GM23338 (cell line): ENCODE measurements around the gene MOCS3. TPM values are rescaled to one million over a fixed set of nuclear protein-coding genes. Genes with fewer than 3 reads are reported as not detected.

Experiments
- ATAC-seq: fragments of 200-7000 bp; cut with Tn5 transposase; 3 replicates; pipeline ENCODE4 v1.9.1; 2020
- DNase-seq: peaks from one replicate; pipeline ENCODE4 v3.0.0-alpha.2; 2015; ENCODE audit warnings: low spot score
- H2AFZ ChIP-seq: fragments of 200-600 bp; sonication (generic); 2 replicates; pipeline ENCODE4 v1.8.0; 2016; ENCODE audit warnings: antibody characterized with exemption, mild to moderate bottlenecking, moderate library complexity
- H3F3A ChIP-seq: fragments of 200-600 bp; sonication (generic); replicated peaks from 2 replicates; pipeline ENCODE4 v1.8.0; 2017; ENCODE audit warnings: antibody characterized with exemption, mixed run types, low read depth
- H3K27ac ChIP-seq: fragments of 200-600 bp; sonication (generic); 2 replicates; pipeline ENCODE4 v1.6.1; 2016; ENCODE audit warnings: low read depth
- H3K27me3 ChIP-seq: fragments of 200-600 bp; sonication (generic); 2 replicates; pipeline ENCODE4 v1.8.0; 2016; ENCODE audit warnings: mild to moderate bottlenecking, mixed run types, moderate library complexity; ENCODE audit not compliant: insufficient read depth
- H3K36me3 ChIP-seq: fragments of 200-600 bp; sonication (generic); 2 replicates; pipeline ENCODE4 v1.8.0; 2016; ENCODE audit warnings: mild to moderate bottlenecking; ENCODE audit not compliant: insufficient read depth
- H3K4me1 ChIP-seq: fragments of 200-600 bp; sonication (generic); 2 replicates; pipeline ENCODE4 v1.8.0; 2016; ENCODE audit warnings: mild to moderate bottlenecking, moderate library complexity; ENCODE audit not compliant: insufficient read depth
- H3K4me2 ChIP-seq: fragments of 200-600 bp; sonication (generic); 2 replicates; pipeline ENCODE4 v1.7.1; 2017; ENCODE audit warnings: mixed run types
- H3K4me3 ChIP-seq: fragments of 200-600 bp; sonication (generic); 2 replicates; pipeline ENCODE4 v1.6.1; 2016; ENCODE audit warnings: mixed run types
- H3K79me2 ChIP-seq: fragments of 200-600 bp; sonication (generic); replicated peaks from 2 replicates; pipeline ENCODE4 v1.8.0; 2017; ENCODE audit warnings: mild to moderate bottlenecking; ENCODE audit not compliant: insufficient read depth
- H3K9me2 ChIP-seq: fragments of 200-600 bp; sonication (generic); 2 replicates; pipeline ENCODE4 v1.8.0; 2017; ENCODE audit not compliant: insufficient read depth
- H4K20me1 ChIP-seq: fragments of 200-600 bp; sonication (generic); replicated peaks from 2 replicates; pipeline ENCODE4 v1.8.0; 2017; ENCODE audit warnings: mild to moderate bottlenecking; ENCODE audit not compliant: insufficient read depth
- H3K27ac Mint-ChIP-seq: 2 replicates; pipeline ENCODE4 v1.8.0; 2020; ENCODE audit warnings: inconsistent platforms, mild to moderate bottlenecking, moderate library complexity, mixed read lengths
- H3K27me3 Mint-ChIP-seq: 3 replicates; pipeline ENCODE4 v1.8.0; 2022; ENCODE audit warnings: low read depth, mild to moderate bottlenecking, moderate library complexity, mixed read lengths, inconsistent platforms; ENCODE audit not compliant: insufficient read depth, poor library complexity
- H3K36me3 Mint-ChIP-seq: 3 replicates; pipeline ENCODE4 v1.8.0; 2021; ENCODE audit warnings: low read depth, mild to moderate bottlenecking, inconsistent platforms, moderate library complexity, mixed read lengths
- H3K4me1 Mint-ChIP-seq: 3 replicates; pipeline ENCODE4 v1.8.0; 2020; ENCODE audit warnings: mild to moderate bottlenecking, inconsistent platforms, mixed read lengths
- H3K4me3 Mint-ChIP-seq: 3 replicates; pipeline ENCODE4 v1.8.0; 2021; ENCODE audit warnings: moderate library complexity, mild to moderate bottlenecking, inconsistent platforms, mixed read lengths
- H3K9me3 Mint-ChIP-seq: 3 replicates; pipeline ENCODE4 v1.8.0; 2020; ENCODE audit warnings: moderate library complexity, mild to moderate bottlenecking, inconsistent platforms, mixed read lengths
- CREB1 ChIP-seq: fragments of 250-450 bp; sonication (Bioruptor Pico); IDR thresholded peaks from 2 replicates; pipeline ENCODE4 v1.5.0; 2020; ENCODE audit warnings: low read depth, mild to moderate bottlenecking, moderate library complexity
- CTCF ChIP-seq, 2 experiments: fragments of 200-600 bp in 1 of 2; sonication (generic) in 1 of 2; conservative IDR thresholded peaks; 2 replicates each; pipeline versions ENCODE4 v1.5.1 to v1.6.1; 2016 to 2017; ENCODE audit warnings: antibody characterized with exemption in 2 of 2, low read depth in 2 of 2, mild to moderate bottlenecking in 2 of 2, moderate library complexity in 1 of 2
- EZH2 ChIP-seq: fragments of 200-600 bp; sonication (generic); IDR thresholded peaks from one replicate; pipeline ENCODE4 v1.8.0; 2017; ENCODE audit warnings: antibody characterized with exemption, mild to moderate bottlenecking, low read depth; ENCODE audit not compliant: unreplicated experiment
- EZH2phosphoT487 ChIP-seq: fragments of 200-600 bp; sonication (generic); IDR thresholded peaks from one replicate; pipeline ENCODE4 v1.8.1; 2018; ENCODE audit warnings: antibody characterized with exemption; ENCODE audit not compliant: unreplicated experiment
- JUNB ChIP-seq: IDR thresholded peaks from one replicate; pipeline ENCODE4 v1.6.1; 2016; ENCODE audit warnings: antibody characterized with exemption; ENCODE audit not compliant: unreplicated experiment
- NANOG ChIP-seq: IDR thresholded peaks from 2 replicates; pipeline ENCODE4 v1.6.1; 2016; ENCODE audit warnings: antibody characterized with exemption, borderline replicate concordance
- POLR2AphosphoS5 ChIP-seq: IDR thresholded peaks from 2 replicates; pipeline ENCODE4 v1.6.1; 2016; ENCODE audit warnings: antibody characterized with exemption, low read depth
- STAT1 ChIP-seq: IDR thresholded peaks from one replicate; pipeline ENCODE4 v1.6.1; 2016; ENCODE audit warnings: antibody characterized with exemption; ENCODE audit not compliant: unreplicated experiment
- ZNF114 ChIP-seq: fragments of 250-450 bp; sonication (Bioruptor Pico); IDR thresholded peaks from 2 replicates; pipeline ENCODE4 v1.5.0; 2020; ENCODE audit warnings: mild to moderate bottlenecking, moderate library complexity
- ZNF331 ChIP-seq: fragments of 250-450 bp; sonication (Bioruptor Pico); IDR thresholded peaks from 2 replicates; pipeline ENCODE4 v1.5.0; 2020; ENCODE audit warnings: low read depth, mild to moderate bottlenecking, moderate library complexity
- polyA plus RNA-seq: library from polyadenylated mRNA; unstranded; fragments of >200 nt; fragmentation: Nextera tagmentation; extraction: Ambion mirVana; gene quantifications from 2 replicates; pipeline ENCODE4 v1.2.1, GENCODE V29; 2016
- total RNA-seq: library from RNA; depleted of rRNA; stranded (reverse); fragments of >200 nt; shearing (Covaris generic); gene quantifications from 2 replicates; pipeline ENCODE4 v1.2.3, GENCODE V29; 2014
- TF ChIP-seq, protein P1 (sequence below): fragments of 250-450 bp; sonication (Bioruptor Pico); IDR thresholded peaks from 2 replicates; pipeline ENCODE4 v1.5.0; 2020; ENCODE audit warnings: mild to moderate bottlenecking, moderate library complexity
- TF ChIP-seq, protein P2 (sequence below): IDR thresholded peaks from one replicate; pipeline ENCODE4 v1.6.1; 2018; ENCODE audit warnings: antibody characterized with exemption; ENCODE audit not compliant: unreplicated experiment
- TF ChIP-seq, protein P3 (sequence below): IDR thresholded peaks from 2 replicates; pipeline ENCODE4 v1.6.1; 2016; ENCODE audit warnings: antibody characterized with exemption

MOCS3 gene
- total and polyA plus RNA-seq, 2 experiments from 2014 or later: 2.2 to 9.1 TPM

DNA sequence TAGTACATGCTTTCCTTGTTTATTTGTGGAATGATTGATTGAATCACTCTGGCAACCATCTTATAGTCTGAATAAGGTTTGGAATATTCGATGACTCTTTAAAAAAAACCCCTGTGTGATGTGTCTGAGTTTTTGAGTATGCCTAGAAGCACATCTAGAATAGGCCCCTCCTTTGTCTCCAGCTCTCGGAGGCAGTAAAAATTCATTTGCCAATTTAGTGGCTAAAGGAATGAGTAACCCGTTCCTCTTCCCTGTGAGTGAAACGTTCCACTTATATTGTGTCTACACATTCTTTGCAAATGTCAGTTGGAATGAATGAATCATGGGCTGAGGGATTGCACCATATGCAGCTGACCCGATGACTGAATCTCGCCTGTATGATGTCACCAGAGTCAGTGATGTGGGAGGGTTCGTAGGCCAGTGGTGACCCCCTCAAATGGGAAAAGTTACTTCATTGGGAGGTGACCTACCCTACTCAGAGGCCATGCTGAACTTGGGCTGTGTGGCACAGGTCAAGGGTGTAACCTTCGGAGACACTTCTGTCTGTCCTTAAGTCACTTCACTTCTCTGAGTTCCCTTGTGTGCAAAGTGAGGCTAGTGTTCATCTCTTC lies 21.6 kb downstream of the MOCS3 start:
- H3K27me3 ChIP-seq: no peaks in the 10 kb centered on the region
- H3K4me2 ChIP-seq: no peak overlapping the region
- Mint-ChIP-seq H3K9me3 (no peaks in the 10 kb centered on the region), H3K27me3 (peaks cover 3% of the 10 kb centered on the region), H3K4me1 (peaks cover 4% of the 10 kb centered on the region; the same call in 1 of the 3 replicates), H3K27ac (no peak overlapping the region), H3K4me3 (no peak overlapping the region), H3K36me3 (no peaks in the 10 kb centered on the region)
- ATAC-seq: no peak
- no peak for TF ChIP-seq JUNB
- TF ChIP-seq, protein P1, sequence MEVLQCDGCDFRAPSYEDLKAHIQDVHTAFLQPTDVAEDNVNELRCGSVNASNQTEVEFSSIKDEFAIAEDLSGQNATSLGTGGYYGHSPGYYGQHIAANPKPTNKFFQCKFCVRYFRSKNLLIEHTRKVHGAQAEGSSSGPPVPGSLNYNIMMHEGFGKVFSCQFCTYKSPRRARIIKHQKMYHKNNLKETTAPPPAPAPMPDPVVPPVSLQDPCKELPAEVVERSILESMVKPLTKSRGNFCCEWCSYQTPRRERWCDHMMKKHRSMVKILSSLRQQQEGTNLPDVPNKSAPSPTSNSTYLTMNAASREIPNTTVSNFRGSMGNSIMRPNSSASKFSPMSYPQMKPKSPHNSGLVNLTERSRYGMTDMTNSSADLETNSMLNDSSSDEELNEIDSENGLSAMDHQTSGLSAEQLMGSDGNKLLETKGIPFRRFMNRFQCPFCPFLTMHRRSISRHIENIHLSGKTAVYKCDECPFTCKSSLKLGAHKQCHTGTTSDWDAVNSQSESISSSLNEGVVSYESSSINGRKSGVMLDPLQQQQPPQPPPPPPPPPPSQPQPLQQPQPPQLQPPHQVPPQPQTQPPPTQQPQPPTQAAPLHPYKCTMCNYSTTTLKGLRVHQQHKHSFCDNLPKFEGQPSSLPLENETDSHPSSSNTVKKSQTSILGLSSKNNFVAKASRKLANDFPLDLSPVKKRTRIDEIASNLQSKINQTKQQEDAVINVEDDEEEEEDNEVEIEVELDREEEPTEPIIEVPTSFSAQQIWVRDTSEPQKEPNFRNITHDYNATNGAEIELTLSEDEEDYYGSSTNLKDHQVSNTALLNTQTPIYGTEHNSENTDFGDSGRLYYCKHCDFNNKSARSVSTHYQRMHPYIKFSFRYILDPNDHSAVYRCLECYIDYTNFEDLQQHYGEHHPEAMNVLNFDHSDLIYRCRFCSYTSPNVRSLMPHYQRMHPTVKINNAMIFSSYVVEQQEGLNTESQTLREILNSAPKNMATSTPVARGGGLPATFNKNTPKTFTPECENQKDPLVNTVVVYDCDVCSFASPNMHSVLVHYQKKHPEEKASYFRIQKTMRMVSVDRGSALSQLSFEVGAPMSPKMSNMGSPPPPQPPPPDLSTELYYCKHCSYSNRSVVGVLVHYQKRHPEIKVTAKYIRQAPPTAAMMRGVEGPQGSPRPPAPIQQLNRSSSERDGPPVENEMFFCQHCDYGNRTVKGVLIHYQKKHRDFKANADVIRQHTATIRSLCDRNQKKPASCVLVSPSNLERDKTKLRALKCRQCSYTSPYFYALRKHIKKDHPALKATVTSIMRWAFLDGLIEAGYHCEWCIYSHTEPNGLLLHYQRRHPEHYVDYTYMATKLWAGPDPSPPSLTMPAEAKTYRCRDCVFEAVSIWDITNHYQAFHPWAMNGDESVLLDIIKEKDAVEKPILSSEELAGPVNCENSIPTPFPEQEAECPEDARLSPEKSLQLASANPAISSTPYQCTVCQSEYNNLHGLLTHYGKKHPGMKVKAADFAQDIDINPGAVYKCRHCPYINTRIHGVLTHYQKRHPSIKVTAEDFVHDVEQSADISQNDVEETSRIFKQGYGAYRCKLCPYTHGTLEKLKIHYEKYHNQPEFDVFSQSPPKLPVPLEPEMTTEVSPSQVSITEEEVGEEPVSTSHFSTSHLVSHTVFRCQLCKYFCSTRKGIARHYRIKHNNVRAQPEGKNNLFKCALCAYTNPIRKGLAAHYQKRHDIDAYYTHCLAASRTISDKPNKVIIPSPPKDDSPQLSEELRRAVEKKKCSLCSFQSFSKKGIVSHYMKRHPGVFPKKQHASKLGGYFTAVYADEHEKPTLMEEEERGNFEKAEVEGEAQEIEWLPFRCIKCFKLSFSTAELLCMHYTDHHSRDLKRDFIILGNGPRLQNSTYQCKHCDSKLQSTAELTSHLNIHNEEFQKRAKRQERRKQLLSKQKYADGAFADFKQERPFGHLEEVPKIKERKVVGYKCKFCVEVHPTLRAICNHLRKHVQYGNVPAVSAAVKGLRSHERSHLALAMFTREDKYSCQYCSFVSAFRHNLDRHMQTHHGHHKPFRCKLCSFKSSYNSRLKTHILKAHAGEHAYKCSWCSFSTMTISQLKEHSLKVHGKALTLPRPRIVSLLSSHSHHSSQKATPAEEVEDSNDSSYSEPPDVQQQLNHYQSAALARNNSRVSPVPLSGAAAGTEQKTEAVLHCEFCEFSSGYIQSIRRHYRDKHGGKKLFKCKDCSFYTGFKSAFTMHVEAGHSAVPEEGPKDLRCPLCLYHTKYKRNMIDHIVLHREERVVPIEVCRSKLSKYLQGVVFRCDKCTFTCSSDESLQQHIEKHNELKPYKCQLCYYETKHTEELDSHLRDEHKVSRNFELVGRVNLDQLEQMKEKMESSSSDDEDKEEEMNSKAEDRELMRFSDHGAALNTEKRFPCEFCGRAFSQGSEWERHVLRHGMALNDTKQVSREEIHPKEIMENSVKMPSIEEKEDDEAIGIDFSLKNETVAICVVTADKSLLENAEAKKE: no peak
- no peak for TF ChIP-seq EZH2
- no peak for TF ChIP-seq ZNF331 (CRISPR knock-in tag)
- TF ChIP-seq, protein P2, sequence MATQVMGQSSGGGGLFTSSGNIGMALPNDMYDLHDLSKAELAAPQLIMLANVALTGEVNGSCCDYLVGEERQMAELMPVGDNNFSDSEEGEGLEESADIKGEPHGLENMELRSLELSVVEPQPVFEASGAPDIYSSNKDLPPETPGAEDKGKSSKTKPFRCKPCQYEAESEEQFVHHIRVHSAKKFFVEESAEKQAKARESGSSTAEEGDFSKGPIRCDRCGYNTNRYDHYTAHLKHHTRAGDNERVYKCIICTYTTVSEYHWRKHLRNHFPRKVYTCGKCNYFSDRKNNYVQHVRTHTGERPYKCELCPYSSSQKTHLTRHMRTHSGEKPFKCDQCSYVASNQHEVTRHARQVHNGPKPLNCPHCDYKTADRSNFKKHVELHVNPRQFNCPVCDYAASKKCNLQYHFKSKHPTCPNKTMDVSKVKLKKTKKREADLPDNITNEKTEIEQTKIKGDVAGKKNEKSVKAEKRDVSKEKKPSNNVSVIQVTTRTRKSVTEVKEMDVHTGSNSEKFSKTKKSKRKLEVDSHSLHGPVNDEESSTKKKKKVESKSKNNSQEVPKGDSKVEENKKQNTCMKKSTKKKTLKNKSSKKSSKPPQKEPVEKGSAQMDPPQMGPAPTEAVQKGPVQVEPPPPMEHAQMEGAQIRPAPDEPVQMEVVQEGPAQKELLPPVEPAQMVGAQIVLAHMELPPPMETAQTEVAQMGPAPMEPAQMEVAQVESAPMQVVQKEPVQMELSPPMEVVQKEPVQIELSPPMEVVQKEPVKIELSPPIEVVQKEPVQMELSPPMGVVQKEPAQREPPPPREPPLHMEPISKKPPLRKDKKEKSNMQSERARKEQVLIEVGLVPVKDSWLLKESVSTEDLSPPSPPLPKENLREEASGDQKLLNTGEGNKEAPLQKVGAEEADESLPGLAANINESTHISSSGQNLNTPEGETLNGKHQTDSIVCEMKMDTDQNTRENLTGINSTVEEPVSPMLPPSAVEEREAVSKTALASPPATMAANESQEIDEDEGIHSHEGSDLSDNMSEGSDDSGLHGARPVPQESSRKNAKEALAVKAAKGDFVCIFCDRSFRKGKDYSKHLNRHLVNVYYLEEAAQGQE: no peak
- TF ChIP-seq, protein P3, sequence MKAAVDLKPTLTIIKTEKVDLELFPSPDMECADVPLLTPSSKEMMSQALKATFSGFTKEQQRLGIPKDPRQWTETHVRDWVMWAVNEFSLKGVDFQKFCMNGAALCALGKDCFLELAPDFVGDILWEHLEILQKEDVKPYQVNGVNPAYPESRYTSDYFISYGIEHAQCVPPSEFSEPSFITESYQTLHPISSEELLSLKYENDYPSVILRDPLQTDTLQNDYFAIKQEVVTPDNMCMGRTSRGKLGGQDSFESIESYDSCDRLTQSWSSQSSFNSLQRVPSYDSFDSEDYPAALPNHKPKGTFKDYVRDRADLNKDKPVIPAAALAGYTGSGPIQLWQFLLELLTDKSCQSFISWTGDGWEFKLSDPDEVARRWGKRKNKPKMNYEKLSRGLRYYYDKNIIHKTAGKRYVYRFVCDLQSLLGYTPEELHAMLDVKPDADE: no peak
- TF ChIP-seq STAT1: no peak
- TF ChIP-seq EZH2phosphoT487: no peak
- TF ChIP-seq NANOG: no peak
- no peak for TF ChIP-seq CREB1
- no peak for TF ChIP-seq ZNF114 (CRISPR knock-in tag)
- TF ChIP-seq CTCF (conservative IDR thresholded peaks at IDR 0.05; ENCODE audit: low read depth in 2 of 2): no peak
- no peak for TF ChIP-seq POLR2AphosphoS5
- 0 out of 2 replicates have a peak, but pooled peaks cover 2% of the 10 kb centered on the region for H3F3A ChIP-seq
- no peaks in the 10 kb centered on the region for H3K36me3 ChIP-seq
- H3K9me2 ChIP-seq: no peaks in the 10 kb centered on the region
- H3K79me2 ChIP-seq: no peaks in the 10 kb centered on the region
- no peak overlapping the region for H3K27ac ChIP-seq
- no peaks in the 10 kb centered on the region for H3K4me1 ChIP-seq
- H4K20me1 ChIP-seq: no peaks in the 10 kb centered on the region
- H2AFZ ChIP-seq: no peak overlapping the region
- no peak for DNase-seq
- H3K4me3 ChIP-seq: no peak overlapping the region
